ENCODE results near the gene DUSP9. TPM values are rescaled to one million over a fixed set of nuclear protein-coding genes. Genes with fewer than 3 reads are reported as not detected.
A peak's percentile ranks its signal among the peaks of the same experiment; 100 is the strongest.

The DUSP9 gene
- total RNA-seq, 8 experiments from 2014 or later: 0.43 to 2.1 (median 0.77) TPM; not detected in 1

DNA sequence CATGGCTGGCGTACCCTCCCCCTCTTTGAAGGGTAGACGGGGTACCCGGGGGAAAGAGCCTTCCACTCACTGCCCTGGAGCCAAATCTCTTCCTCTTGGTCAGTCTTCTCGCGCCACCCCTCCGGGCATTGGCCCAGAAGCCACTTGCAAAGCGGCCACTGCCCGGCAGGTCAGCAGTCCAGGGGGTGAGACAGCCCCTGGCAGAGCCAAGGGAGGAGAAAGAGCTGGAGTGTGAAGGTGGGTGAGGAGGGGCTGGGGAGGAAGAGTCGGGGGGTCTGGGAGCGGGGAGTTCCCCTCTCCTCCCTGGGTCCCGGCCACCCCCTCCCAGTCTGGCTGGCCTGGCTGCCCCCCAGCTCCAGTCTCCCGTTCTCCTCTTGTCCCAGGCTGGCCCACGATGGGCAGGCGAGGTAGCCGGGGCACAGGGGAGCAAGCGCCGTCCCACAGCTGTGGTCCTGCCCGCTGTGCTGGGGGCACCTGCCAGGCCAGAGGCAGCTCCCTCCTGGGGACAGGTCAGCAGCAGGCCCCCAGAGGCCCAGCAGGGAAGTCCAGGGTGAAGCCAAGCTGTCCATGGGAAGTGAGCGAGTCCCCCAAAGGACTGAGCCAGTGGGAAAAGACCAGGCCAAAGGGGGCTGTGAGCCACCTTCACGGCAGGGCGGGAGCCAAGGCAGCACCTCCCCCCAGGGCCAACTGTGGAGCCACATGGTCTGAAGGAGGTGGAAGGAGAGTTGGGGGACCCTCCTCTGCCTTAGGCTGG, 21.6 kb upstream of the DUSP9 start:
- in situ Hi-C loops (cut with MboI; ENCODE audit: low pct_unique_long_range_greater_than_20kb in 2 of 9, low sequenced_read_pairs in 9 of 9, unreplicated experiment in 9 of 9): no loop called here
- WGBS, 10 experiments: 40 to 100% (median 70%) methylated on average over 1 to 3 of the region's 21 CpGs; no CpG with 5 or more reads in 6 of the 10 experiments
- ATAC-seq (replicated peaks in 6 of 8): no peak
- H3K4me3 ChIP-seq: no peak overlapping the region
- H3K4me1 ChIP-seq (replicated peaks in 1 of 2): peaks cover 0 to 2% of the 10 kb centered on the region in 2 donors
- H3K27ac ChIP-seq: no peak overlapping the region

DNA sequence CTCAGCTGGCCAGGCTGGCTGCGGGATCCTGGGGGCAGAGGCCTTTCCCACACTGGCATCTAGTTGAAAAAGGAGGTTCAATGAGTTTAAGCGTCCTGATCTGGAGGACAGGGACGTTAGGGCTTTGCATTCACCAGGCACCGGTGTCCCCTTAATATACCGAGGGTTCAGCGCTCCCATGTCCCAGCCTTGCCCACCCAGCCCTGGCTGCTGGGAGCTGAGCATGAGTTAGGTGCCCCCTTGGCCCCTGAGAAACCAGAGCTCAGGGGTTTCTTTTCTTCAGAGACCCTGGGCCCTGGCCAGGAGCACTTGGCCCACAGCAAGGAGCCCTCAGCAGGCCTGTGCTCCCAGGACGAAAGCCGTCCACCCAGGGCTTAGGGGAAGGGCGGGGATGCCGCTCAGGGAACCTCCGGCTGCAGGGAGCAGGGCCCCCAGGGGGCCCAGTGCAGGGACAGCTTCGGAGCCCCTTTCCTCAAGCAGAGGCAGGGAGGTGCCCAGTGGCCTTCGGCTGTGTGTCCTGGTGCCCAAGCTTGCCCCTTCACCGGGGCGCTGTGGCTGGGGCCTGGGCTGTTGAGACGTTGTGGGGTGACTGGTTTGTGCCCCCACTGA, 20.9 kb upstream of the DUSP9 start:
- in situ Hi-C loops (cut with MboI; ENCODE audit: low pct_unique_long_range_greater_than_20kb in 2 of 9, low sequenced_read_pairs in 9 of 9, unreplicated experiment in 9 of 9): no loop called here
- no peak for ATAC-seq (replicated peaks in 6 of 8)
- Histone ChIP-seq H3K4me1 (replicated peaks in 1 of 2) (peaks cover 0 to 2% of the 10 kb centered on the region in 2 donors), H3K27ac (no peak overlapping the region), H3K4me3 (no peak overlapping the region)
- 39 to 74% methylated on average over 3 to 4 of the region's 16 CpGs; no CpG with 5 or more reads in 8 of the 10 experiments for WGBS, 10 experiments

DNA sequence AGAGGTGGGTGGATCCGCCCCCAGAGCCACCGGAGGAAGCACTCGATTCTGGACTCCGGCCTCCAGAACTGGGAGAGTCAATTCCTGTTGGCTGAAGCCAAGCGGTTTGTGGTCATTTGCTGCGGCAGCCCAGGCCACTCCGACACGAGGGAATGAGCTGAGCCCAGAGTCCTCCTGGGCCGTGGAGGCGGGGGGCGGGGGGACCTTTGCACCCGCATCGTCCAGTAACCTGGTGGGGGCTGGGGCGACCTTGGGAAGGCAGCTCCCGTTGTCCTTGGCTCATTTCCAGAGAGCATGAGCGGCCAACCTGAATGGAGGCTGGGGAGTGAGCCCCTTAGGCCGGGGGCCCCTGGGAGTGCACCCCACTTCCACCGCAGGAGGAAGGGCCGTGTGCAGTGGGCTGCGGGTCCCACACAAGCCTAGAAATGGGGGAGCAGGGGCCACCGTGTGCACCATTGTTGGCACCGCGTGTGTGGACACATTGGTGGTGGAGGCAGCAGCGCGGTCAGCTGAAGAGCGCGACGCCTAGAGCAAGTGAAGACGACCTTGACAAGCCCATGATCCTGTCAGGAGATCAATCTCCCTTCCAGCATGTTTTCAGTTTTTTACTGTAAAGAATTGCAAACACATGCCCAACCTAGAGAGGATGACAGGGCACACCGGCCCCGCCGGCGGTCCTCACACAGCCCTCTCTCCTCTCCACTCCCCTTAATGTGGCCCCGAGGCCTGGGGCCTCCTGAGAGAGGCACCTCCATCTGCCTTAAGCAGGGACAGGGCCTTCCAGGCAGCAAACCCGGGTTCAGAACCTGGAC, 19.9 kb upstream of the DUSP9 start:
- ATAC-seq (replicated peaks in 6 of 8): no peak
- in situ Hi-C loops (cut with MboI; ENCODE audit: low pct_unique_long_range_greater_than_20kb in 2 of 9, low sequenced_read_pairs in 9 of 9, unreplicated experiment in 9 of 9): no loop called here
- WGBS, 10 experiments: 74 to 80% methylated on average over 3 to 4 of the region's 35 CpGs; no CpG with 5 or more reads in 8 of the 10 experiments
- H3K4me1 ChIP-seq (replicated peaks in 1 of 2): peaks cover 0 to 2% of the 10 kb centered on the region in 2 donors
- H3K27ac ChIP-seq: no peak overlapping the region
- H3K4me3 ChIP-seq: no peak overlapping the region

- in situ Hi-C loops (cut with MboI; ENCODE audit: low pct_unique_long_range_greater_than_20kb in 2 of 9, low sequenced_read_pairs in 9 of 9, unreplicated experiment in 9 of 9): no loop called here
- Histone ChIP-seq H3K27ac (no peak overlapping the region), H3K4me3 (no peak overlapping the region), H3K4me1 (replicated peaks in 1 of 2) (peaks cover 0 to 2% of the 10 kb centered on the region in 2 donors)
- peak in 3 of 8 experiments; percentile 42 to 78 (median 54) for ATAC-seq (replicated peaks in 6 of 8)
- WGBS, 10 experiments: 93% methylated on average over 3 of the region's 15 CpGs; no CpG with 5 or more reads in 9 of the 10 experiments
Measured at GRCh38 chrX:153627675-153628111, 19.3 kb upstream of the DUSP9 start.

DNA sequence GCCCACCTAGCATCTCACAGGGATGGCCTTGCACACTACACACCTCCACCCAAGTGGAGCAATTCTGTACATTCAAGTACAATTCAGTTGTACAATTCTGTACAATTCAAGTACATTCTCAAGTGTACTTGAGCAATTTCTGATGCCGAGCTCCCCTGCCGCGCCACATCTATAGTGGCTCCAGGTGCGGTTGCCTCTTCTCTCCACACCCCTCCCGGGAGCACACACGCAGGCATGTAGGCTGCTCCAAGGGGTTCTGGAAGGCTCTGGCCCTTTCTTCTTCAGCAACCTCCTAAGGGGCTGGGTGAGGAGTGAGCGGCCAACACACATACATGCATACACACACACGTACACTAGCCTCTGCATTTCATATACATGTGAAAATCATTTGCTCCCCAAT, 18.9 kb upstream of the DUSP9 start:
- peak in 1 of 8 experiments; percentile 23 for ATAC-seq (replicated peaks in 6 of 8)
- Histone ChIP-seq H3K4me1 (replicated peaks in 1 of 2) (peaks cover 0 to 2% of the 10 kb centered on the region in 2 donors), H3K27ac (no peak overlapping the region), H3K4me3 (no peak overlapping the region)
- in situ Hi-C loops (cut with MboI; ENCODE audit: low pct_unique_long_range_greater_than_20kb in 2 of 9, low sequenced_read_pairs in 9 of 9, unreplicated experiment in 9 of 9): no loop called here
- WGBS, 10 experiments: 80% methylated on average over 1 of the region's 8 CpGs; no CpG with 5 or more reads in 9 of the 10 experiments

- no peak overlapping the region for H3K4me3 ChIP-seq
- peaks cover 0 to 2% of the 10 kb centered on the region in 2 donors for H3K4me1 ChIP-seq (replicated peaks in 1 of 2)
- in situ Hi-C loops (cut with MboI; ENCODE audit: low pct_unique_long_range_greater_than_20kb in 2 of 9, low sequenced_read_pairs in 9 of 9, unreplicated experiment in 9 of 9): no loop called here
- 40% methylated on average over 1 of the region's 12 CpGs; no CpG with 5 or more reads in 9 of the 10 experiments for WGBS, 10 experiments
- H3K27ac ChIP-seq: no peak overlapping the region
- ATAC-seq (replicated peaks in 6 of 8): no peak
Measured at GRCh38 chrX:153628665-153629064, 18.3 kb upstream of the DUSP9 start.

- WGBS, 10 experiments: 13 to 100% (median 69%) methylated on average over 1 to 2 of the region's 2 CpGs; no CpG with 5 or more reads in 5 of the 10 experiments
- in situ Hi-C loops (cut with MboI; ENCODE audit: low pct_unique_long_range_greater_than_20kb in 2 of 9, low sequenced_read_pairs in 9 of 9, unreplicated experiment in 9 of 9): no loop called here
Measured at GRCh38 chrX:153631346-153631745, 15.7 kb upstream of the DUSP9 start.

GRCh38 chrX:153631907-153632594, 15.0 kb upstream of the DUSP9 start:
- in situ Hi-C loops (cut with MboI; ENCODE audit: low pct_unique_long_range_greater_than_20kb in 2 of 9, low sequenced_read_pairs in 9 of 9, unreplicated experiment in 9 of 9): no loop called here
- peaks cover 0 to 7% of the 10 kb centered on the region in 2 donors for H3K4me1 ChIP-seq (replicated peaks in 1 of 2)
- WGBS, 10 experiments: 67 to 100% methylated on average over 1 of the region's 19 CpGs; no CpG with 5 or more reads in 8 of the 10 experiments
- no peak overlapping the region for H3K27ac ChIP-seq
- ATAC-seq (replicated peaks in 6 of 8): peak in 1 of 8 experiments; percentile 59
- H3K4me3 ChIP-seq: no peak overlapping the region

More at GRCh38 chrX:153631346-153631745, 15.7 kb upstream of the DUSP9 start:
- Histone ChIP-seq H3K4me1 (replicated peaks in 1 of 2) (peaks cover 0 to 8% of the 10 kb centered on the region in 2 donors), H3K27ac (no peak overlapping the region), H3K4me3 (no peak overlapping the region)
- no peak for ATAC-seq (replicated peaks in 6 of 8)

DNA sequence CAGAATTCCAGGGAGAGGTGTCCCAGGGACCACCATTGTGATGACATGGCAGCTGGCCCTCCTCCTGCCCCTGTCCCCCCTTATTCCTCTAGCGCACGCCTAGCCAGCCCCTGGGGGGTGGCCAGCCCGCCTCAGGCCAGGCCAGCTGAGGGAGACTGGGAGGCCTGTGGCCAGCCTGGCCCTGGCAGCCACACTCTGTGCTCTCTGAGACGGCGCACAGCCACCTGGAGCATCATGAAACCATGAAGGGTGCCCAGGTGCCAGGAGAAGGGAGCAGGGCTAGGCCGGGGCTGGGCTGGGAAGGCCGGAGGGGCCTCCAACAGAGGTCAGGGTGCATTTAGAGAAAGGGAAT, 14.4 kb upstream of the DUSP9 start:
- H3K4me3 ChIP-seq: no peak overlapping the region
- H3K4me1 ChIP-seq (replicated peaks in 1 of 2): peaks cover 0 to 7% of the 10 kb centered on the region in 2 donors
- in situ Hi-C loops (cut with MboI; ENCODE audit: low pct_unique_long_range_greater_than_20kb in 2 of 9, low sequenced_read_pairs in 9 of 9, unreplicated experiment in 9 of 9): no loop called here
- no peak overlapping the region for H3K27ac ChIP-seq
- peak in 5 of 8 experiments; percentile 60 to 89 (median 84) for ATAC-seq (replicated peaks in 6 of 8)
- 60 to 100% methylated on average over 1 of the region's 7 CpGs; no CpG with 5 or more reads in 8 of the 10 experiments for WGBS, 10 experiments

DNA sequence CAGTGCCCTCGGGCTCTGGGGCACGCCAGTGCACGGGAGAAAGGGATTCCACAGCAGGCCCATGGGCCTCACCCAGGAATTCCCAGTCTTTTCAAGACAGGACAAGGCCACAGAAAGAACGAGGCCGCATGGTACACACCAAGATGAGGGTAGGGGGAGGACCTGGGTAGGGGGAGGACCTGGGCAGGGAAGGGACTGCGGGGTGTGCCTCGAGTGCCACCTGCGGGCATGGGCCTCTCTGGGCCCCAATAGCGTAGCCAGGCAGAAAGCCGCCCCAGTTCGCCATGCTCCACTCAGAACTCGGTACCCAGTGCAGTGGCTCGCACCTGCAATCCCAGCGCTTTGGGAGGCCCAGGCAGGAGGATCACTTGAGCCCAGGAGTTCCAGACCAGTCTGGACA, 14.0 kb upstream of the DUSP9 start:
- ATAC-seq (replicated peaks in 6 of 8): no peak
- H3K27ac ChIP-seq: no peak overlapping the region
- peaks cover 0 to 7% of the 10 kb centered on the region in 2 donors for H3K4me1 ChIP-seq (replicated peaks in 1 of 2)
- H3K4me3 ChIP-seq: no peak overlapping the region
- in situ Hi-C loops (cut with MboI; ENCODE audit: low pct_unique_long_range_greater_than_20kb in 2 of 9, low sequenced_read_pairs in 9 of 9, unreplicated experiment in 9 of 9): no loop called here
- no CpG with 5 or more reads among the region's 14 CpGs for WGBS, 10 experiments

- no CpG with 5 or more reads among the region's 15 CpGs for WGBS, 10 experiments
- in situ Hi-C loops (cut with MboI; ENCODE audit: low pct_unique_long_range_greater_than_20kb in 2 of 9, low sequenced_read_pairs in 9 of 9, unreplicated experiment in 9 of 9): no loop called here
- no peak for ATAC-seq (replicated peaks in 6 of 8)
- H3K4me1 ChIP-seq (replicated peaks in 1 of 2): peaks cover 4 to 7% of the 10 kb centered on the region in 2 donors
- no peak overlapping the region for H3K27ac ChIP-seq
- H3K4me3 ChIP-seq: no peak overlapping the region
Measured at GRCh38 chrX:153633607-153634180, 13.3 kb upstream of the DUSP9 start.

GRCh38 chrX:153634236-153634635, 12.8 kb upstream of the DUSP9 start:
- WGBS, 10 experiments: 91% methylated on average over 5 of the region's 9 CpGs; no CpG with 5 or more reads in 9 of the 10 experiments
- no peak for ATAC-seq (replicated peaks in 6 of 8)
- Histone ChIP-seq H3K27ac (no peak overlapping the region), H3K4me1 (replicated peaks in 1 of 2) (peaks cover 9 to 10% of the 10 kb centered on the region in 2 donors), H3K4me3 (no peak overlapping the region)
- in situ Hi-C loops (cut with MboI; ENCODE audit: low pct_unique_long_range_greater_than_20kb in 2 of 9, low sequenced_read_pairs in 9 of 9, unreplicated experiment in 9 of 9): no loop called here

Measured in motor neuron (in vitro differentiated cells).